Smooth muscle cell (in vitro differentiated cells): ENCODE results near the gene FHL1. TPM values are rescaled to one million over a fixed set of nuclear protein-coding genes. Genes with fewer than 3 reads are reported as not detected.
A peak's percentile ranks its signal among the peaks of the same experiment; 100 is the strongest.

Source experiments
- DNase-seq: peaks from one replicate; lab custom pipeline; 2025; ENCODE audit not compliant: unreplicated experiment; lab: John Stamatoyannopoulos, UW
- H2AFZ ChIP-seq: fragments of 200-600 bp; sonication (generic); 2 replicates; pipeline ENCODE4 v1.6.0; 2016; ENCODE audit warnings: antibody characterized with exemption, low read depth, mild to moderate bottlenecking
- H3F3A ChIP-seq: fragments of 200-600 bp; sonication (generic); 2 replicates; pipeline ENCODE4 v1.6.0; 2017; ENCODE audit warnings: antibody characterized with exemption, low read depth
- H3K27ac ChIP-seq: fragments of 200-600 bp; sonication (generic); 2 replicates; pipeline ENCODE4 v1.5.1; 2016; ENCODE audit warnings: low read depth, mild to moderate bottlenecking
- H3K27me3 ChIP-seq: fragments of 200-600 bp; sonication (generic); 2 replicates; pipeline ENCODE4 v1.6.1; 2016; ENCODE audit warnings: low read depth, mild to moderate bottlenecking
- H3K36me3 ChIP-seq: fragments of 200-600 bp; sonication (generic); 2 replicates; pipeline ENCODE4 v1.5.1; 2016; ENCODE audit warnings: low read depth
- H3K4me1 ChIP-seq: fragments of 200-600 bp; sonication (generic); 2 replicates; pipeline ENCODE4 v1.5.1; 2016; ENCODE audit warnings: low read depth
- H3K4me2 ChIP-seq: fragments of 200-600 bp; sonication (generic); 2 replicates; pipeline ENCODE4 v1.6.0; 2016; ENCODE audit warnings: mild to moderate bottlenecking
- H3K4me3 ChIP-seq: fragments of 200-600 bp; sonication (generic); 2 replicates; pipeline ENCODE4 v1.5.1; 2016; ENCODE audit warnings: mild to moderate bottlenecking
- H3K79me2 ChIP-seq: fragments of 200-600 bp; sonication (generic); 2 replicates; pipeline ENCODE4 v1.6.0; 2016; ENCODE audit warnings: low read depth, mild to moderate bottlenecking
- H3K9ac ChIP-seq: fragments of 200-600 bp; sonication (generic); 2 replicates; pipeline ENCODE4 v1.6.0; 2016; ENCODE audit warnings: low read depth
- H3K9me3 ChIP-seq: fragments of 200-600 bp; sonication (generic); replicated peaks from 2 replicates; pipeline ENCODE4 v1.5.1; 2016; ENCODE audit warnings: low read depth
- H4K20me1 ChIP-seq: fragments of 200-600 bp; sonication (generic); 2 replicates; pipeline ENCODE4 v1.6.0; 2016; ENCODE audit warnings: low read depth
- WGBS: methylation state at CpG from one replicate; pipeline ENCODE4 v1.1.7; 2016; ENCODE audit warnings: low lambda C conversion rate; 5-methylcytosine and 5-hydroxymethylcytosine counted together
- polyA plus RNA-seq: library from polyadenylated mRNA; unstranded; fragments of >200 nt; fragmentation: Nextera tagmentation; extraction: Ambion mirVana; gene quantifications from 2 replicates; pipeline ENCODE4 v1.2.1, GENCODE V29; 2016
- total RNA-seq: library from RNA; depleted of rRNA; stranded (reverse); fragments of >200 nt; gene quantifications from 2 replicates; pipeline ENCODE4 v1.2.3, GENCODE V29; 2014
- TF ChIP-seq, protein P1 (sequence below): fragments of 200-600 bp; sonication (generic); IDR thresholded peaks from 2 replicates; pipeline ENCODE4 v1.5.1; 2017; ENCODE audit warnings: borderline replicate concordance, mild to moderate bottlenecking, antibody characterized with exemption; ENCODE audit not compliant: insufficient read depth, poor library complexity, severe bottlenecking

FHL1 gene
- total and polyA plus RNA-seq, 2 experiments from 2014 or later = 76.0 to 103 TPM

DNA sequence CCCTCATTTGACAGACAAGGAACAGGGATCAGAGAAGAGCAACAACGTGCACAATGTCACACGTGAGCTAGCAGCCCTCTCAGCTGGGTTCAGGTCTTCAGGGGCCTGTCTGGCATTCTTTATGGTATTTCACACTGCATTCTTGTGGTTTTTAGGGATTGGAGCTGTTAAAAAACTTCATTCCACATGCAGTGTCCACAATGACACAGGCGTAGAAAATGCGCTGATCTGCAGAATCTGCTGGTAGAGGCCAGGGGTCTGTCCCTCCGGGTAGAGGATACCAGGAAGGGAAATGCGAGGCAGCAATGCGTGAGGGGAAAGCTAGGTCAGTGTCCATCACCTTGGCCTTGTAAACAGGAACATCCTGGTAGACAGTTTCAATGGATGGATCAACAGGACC is 67.2 kb downstream of the FHL1 start:
- H4K20me1 ChIP-seq = no peaks in the 10 kb centered on the region
- H3K9me3 ChIP-seq = no peaks in the 10 kb centered on the region
- peak overlapping the region; percentile 38 for H3K4me2 ChIP-seq
- no peaks in the 10 kb centered on the region for H3K36me3 ChIP-seq
- no peaks in the 10 kb centered on the region for H3F3A ChIP-seq
- no peaks in the 10 kb centered on the region for H3K4me1 ChIP-seq
- 37% methylated on average over 7 of the region's 7 CpGs for WGBS
- H3K27ac ChIP-seq = peak overlapping the region; percentile 28
- H2AFZ ChIP-seq = no peak overlapping the region
- no peaks in the 10 kb centered on the region for H3K79me2 ChIP-seq
- H3K27me3 ChIP-seq = no peaks in the 10 kb centered on the region
- H3K9ac ChIP-seq = no peak overlapping the region
- TF ChIP-seq, protein P1, sequence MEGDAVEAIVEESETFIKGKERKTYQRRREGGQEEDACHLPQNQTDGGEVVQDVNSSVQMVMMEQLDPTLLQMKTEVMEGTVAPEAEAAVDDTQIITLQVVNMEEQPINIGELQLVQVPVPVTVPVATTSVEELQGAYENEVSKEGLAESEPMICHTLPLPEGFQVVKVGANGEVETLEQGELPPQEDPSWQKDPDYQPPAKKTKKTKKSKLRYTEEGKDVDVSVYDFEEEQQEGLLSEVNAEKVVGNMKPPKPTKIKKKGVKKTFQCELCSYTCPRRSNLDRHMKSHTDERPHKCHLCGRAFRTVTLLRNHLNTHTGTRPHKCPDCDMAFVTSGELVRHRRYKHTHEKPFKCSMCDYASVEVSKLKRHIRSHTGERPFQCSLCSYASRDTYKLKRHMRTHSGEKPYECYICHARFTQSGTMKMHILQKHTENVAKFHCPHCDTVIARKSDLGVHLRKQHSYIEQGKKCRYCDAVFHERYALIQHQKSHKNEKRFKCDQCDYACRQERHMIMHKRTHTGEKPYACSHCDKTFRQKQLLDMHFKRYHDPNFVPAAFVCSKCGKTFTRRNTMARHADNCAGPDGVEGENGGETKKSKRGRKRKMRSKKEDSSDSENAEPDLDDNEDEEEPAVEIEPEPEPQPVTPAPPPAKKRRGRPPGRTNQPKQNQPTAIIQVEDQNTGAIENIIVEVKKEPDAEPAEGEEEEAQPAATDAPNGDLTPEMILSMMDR = no peak
- DNase-seq = no peak
- H3K4me3 ChIP-seq = no peak overlapping the region

DNA sequence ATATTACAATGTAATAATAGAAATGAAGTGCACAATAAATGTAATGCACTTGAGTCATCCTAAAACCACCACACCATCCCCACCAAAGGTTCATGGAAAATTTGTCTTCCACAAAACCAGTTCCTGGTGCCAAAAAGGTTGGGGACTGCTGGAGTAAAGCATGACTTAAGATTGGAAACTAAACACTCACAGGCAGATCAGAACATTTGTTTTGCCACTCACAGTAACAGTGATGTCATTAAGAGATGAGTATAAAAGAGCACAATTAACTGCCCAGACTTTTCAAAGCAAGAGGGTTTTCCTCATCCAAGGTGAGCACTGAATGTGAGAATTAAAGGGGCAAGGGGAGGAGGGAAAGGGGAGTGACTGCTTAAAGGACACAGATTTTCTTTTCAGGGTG is 68.2 kb downstream of the FHL1 start:
- Histone ChIP-seq H3K9me3 (no peaks in the 10 kb centered on the region), H3K4me3 (no peak overlapping the region), H2AFZ (no peak overlapping the region), H3F3A (no peaks in the 10 kb centered on the region), H3K27ac (no peak overlapping the region), H3K27me3 (no peaks in the 10 kb centered on the region), H3K9ac (no peak overlapping the region), H3K4me1 (no peaks in the 10 kb centered on the region), H3K36me3 (no peaks in the 10 kb centered on the region), H3K79me2 (no peaks in the 10 kb centered on the region), H3K4me2 (no peak overlapping the region), H4K20me1 (no peaks in the 10 kb centered on the region)
- TF ChIP-seq, protein P1 = no peak
- no peak for DNase-seq

DNA sequence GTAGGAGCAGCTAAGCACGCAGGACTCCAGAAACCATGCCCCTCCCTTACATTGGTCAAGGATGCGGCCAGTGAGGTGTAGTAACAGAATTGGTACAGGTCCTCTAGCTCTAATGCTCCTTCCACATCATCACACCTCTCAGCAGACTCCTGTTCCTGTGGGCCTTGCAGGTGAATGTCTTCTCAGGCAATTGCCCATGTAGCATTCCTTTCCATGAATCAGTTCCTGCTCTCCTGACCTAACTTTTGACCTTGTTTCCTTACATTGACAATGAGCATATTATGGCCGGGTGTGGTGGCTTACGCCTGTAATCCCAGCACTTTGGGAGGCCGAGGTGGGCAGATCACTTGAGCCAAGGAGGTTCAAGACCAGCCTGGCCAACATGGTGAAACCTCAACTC is 72.6 kb downstream of the FHL1 start:
- Histone ChIP-seq H3K27ac (no peak overlapping the region), H3K9me3 (no peaks in the 10 kb centered on the region), H2AFZ (no peak overlapping the region), H3K4me2 (no peak overlapping the region), H3K4me3 (no peak overlapping the region), H3K79me2 (no peaks in the 10 kb centered on the region), H4K20me1 (no peaks in the 10 kb centered on the region), H3K4me1 (no peaks in the 10 kb centered on the region), H3K36me3 (no peaks in the 10 kb centered on the region), H3K9ac (no peak overlapping the region), H3K27me3 (no peaks in the 10 kb centered on the region), H3F3A (no peaks in the 10 kb centered on the region)
- WGBS = 78% methylated on average over 5 of the region's 5 CpGs
- TF ChIP-seq, protein P1 = no peak
- no peak for DNase-seq

DNA sequence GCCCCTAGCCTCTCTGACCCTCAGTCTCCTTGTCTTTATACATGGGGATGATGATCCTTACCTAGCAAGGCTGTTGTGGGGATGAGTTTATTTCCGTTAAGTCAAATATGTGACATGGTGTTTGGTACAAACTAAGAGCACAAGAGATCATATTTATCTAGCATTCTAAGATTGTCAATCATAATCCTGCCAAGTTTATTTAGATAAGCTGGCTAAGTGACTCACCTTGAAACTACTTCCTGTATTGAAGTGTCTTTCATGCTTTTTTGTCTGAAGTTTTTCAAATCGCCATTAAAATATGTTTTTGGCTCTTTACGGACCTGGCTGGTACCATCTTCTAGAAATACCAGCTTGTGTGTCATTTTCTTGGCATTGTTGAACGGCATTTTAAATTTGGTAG is 73.2 kb downstream of the FHL1 start:
- WGBS = 75% methylated on average over 4 of the region's 4 CpGs
- Histone ChIP-seq H2AFZ (no peak overlapping the region), H3F3A (no peaks in the 10 kb centered on the region), H4K20me1 (no peaks in the 10 kb centered on the region), H3K4me1 (no peaks in the 10 kb centered on the region), H3K4me2 (no peak overlapping the region), H3K27ac (no peak overlapping the region), H3K9me3 (no peaks in the 10 kb centered on the region), H3K4me3 (no peak overlapping the region), H3K79me2 (no peaks in the 10 kb centered on the region), H3K36me3 (no peaks in the 10 kb centered on the region), H3K27me3 (no peaks in the 10 kb centered on the region), H3K9ac (no peak overlapping the region)
- TF ChIP-seq, protein P1 = no peak
- no peak for DNase-seq
